Ammon's horn (tissue), 1 donor: ENCODE data around the gene MOCS1.
"Not testable (repeated sequence)": the region's sequence is repeated elsewhere in the genome, so short reads cannot be mapped to it uniquely, and the experiment has no call there.

Experiments
- DNase-seq: peaks from one replicate; pipeline ENCODE4 v3.0.0-alpha.2; 2016; ENCODE audit warnings: low spot score

Gene MOCS1

DNA sequence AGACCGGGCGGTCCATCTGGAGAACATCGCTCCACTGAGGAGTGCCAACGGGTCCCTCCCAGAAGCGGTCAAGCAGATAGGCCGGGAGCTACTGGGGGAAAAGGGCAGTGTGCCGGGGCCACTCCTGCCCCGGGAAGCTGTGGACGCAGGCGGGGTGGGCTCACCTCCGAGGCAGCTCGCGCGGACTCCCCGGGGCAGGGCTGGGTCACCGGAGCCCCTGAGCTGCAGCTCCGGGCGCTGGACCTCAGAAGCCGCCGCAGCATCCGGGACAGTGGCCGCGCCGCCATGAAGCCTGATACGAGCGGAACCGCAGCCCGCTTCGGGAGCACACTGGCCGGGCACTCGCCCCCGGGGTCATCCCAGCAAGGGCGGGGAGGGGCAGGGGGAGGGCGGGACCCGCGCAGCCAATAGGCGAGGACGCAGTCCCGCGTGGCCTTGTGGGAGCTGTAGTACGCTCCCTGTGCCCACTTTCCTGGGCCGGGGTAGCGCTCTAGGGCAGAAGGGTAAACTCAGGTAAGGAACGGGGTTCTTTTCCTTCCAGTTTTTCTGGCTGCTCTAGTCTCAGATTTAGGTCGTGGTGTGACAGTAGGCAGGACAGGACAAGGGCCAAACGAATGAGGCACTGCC is at the start of gene MOCS1:
MOCS1 (minus strand) TSS at position 332 of the 627 bp plus-strand sequence; CDS start at position 287, 45 bp downstream.
- DNase-seq = peak; percentile 94

DNA sequence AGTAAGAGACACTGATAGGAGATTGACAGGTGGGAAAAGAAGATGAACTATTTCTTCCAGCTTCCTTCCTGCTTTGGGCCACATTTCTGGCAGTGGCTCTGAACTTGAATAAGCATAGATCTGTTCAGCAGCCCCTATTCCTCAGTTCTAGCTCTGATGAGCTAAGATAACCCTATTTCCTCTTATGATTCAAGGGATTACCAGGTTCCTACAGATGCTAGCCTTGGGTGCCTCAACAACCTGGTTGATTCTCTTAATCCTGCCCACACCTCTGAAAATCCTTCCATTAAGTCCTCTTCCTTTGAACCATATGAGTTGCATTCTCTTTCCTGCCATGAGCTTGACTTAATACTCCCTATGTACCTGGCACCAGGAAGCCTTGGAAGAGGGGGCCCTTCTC is 49.8 kb upstream of the MOCS1 start:
- no peak for DNase-seq

DNA sequence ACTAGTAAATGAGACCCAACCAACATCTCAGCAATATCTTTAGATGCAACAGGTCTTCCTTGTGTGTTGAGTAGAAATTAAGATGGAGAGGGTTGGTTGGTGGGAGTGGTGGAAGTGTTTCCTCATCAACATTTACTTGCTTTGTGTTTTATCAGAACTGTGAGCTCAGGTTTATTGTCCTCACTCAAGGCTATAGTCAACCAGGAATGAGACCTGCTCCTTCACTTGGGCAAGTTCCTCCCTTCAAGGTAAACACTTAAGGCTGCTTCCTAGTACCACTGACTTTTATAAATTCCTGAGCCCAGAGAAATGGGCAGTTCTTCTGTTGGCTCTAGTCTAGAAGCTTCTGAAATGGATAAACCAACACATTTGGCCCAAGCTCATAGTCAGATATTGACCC is 48.9 kb upstream of the MOCS1 start:
- DNase-seq = no peak

DNA sequence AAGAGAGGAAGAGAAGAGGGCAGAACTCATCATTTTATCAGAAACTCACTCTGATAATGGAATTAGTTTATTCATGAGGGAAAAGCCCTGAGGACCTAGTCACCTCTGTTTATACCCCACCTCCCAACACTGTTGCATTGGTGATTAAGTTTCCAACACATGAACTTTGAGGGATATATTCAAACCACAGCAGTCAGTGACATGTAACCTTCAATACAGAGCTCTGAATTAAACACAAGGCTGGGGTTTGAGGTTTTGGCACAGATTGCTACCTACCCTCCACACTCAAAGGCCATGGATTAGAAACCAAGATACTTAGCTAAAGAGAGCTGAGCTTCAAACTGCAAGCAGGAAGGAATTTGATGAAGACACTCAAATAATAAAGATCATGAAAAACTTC is 48.5 kb upstream of the MOCS1 start:
- no peak for DNase-seq

DNA sequence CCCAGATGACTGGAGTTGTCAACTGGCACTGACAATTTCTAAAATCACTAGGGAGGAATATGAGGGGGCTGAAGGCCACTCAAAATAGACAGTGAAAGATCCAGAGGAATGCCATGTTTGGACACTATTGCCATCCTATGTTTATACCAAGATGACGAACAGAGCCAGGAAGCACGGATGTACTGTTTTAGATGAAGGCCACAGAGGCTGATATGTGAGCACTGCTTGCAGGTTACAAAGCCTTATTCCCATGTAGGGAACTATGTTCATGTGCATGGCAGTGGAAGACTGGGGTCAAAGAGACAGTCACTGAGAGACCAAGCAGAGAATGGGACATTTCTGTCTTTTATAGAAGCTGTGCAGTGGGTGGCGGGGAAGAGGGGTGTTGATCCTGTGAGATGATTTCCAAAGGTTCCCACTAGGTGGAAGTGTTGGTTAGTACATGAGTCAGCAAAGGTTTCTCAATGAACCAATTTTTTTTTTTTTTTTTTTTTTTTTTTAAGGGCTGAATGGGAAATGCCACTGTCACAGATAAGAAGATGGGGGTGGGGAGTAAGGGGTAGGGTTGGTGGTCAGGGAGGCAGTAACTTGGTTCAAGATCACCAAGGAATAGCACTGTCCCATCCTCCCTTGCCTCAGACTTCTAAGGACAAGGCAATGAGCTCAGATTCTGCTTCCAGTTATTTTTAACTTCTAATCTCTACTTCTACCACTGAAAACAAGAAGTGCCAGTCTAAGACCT is 46.7 kb upstream of the MOCS1 start:
- peak; percentile 65 for DNase-seq

DNA sequence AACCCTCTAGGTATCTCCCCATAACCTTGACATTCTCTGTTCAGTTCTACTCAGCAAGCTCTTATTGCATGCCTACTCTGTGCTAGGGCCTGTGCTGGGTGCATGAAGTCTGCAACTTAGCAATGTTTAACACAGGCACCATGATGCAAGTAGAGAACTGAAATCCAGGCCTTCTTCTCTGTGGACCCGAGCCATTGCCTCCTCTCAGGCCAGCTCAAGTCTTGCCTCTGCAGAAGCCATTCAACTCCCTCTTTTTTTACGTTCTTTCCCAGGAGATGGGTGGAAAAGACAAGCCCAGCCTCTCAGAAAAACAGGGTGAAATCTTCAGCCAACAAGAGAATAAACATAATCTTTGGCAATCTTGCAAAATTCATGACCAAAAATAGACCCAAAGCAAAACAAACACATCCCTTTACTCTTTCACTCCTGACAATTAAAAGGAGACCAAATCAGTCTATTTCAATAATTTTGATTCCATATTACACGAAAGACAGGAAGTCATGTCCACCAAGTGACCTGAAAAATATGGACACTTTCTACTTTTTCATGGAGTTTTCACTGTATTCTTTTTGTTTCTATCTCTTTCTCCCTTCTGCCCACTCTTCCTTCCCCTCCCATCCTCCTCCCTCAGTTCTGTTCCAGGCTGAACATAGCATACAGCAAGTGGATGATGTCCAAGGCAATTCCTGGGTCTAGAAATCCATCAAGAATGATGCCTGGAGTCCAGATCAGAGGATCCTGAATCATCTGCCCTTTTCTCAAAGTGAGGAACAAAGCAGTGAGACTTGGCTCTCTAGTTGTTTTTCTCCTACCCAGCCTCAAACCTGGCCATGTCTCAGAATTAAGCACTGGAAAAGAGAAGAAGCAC is 45.4 kb upstream of the MOCS1 start:
- DNase-seq = no peak

DNA sequence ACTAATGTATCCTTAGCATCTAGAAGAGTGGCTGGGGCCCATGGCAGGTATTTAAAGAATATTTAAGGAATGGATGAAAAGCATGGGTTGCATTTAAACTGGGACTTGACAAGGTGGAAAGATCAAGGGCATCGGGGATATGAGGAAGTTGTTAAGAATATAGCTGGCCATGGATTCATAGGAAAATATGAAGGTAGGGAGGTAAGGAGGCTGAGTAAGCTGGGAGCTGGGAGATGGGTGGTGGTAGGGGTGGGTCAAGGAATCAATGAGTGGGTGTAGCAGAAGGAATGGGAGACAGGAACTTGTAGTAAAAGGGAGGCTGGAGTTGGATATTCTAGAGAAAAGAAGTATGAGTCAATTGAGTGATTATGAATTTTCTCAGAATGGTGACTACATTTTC is 44.0 kb upstream of the MOCS1 start:
- no peak for DNase-seq

DNA sequence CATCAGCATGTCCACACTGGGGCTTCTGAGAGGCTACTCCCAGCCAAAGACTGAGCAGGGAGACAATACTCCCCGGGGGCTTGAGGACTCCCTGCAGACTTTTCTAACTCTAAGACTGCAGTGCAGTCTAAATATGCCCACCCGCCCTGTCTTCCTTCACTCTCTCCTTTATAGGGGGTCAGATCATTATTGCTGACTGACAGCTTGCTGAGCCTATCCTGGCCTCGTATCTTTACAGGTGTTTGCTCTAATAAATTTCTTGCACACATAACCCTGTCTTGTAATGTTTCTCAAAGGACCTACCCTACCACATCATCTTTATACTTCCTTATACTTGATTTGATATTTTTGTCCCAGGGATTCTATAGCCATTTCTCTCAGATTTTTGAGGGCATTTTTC is 39.4 kb upstream of the MOCS1 start:
- no peak for DNase-seq

DNA sequence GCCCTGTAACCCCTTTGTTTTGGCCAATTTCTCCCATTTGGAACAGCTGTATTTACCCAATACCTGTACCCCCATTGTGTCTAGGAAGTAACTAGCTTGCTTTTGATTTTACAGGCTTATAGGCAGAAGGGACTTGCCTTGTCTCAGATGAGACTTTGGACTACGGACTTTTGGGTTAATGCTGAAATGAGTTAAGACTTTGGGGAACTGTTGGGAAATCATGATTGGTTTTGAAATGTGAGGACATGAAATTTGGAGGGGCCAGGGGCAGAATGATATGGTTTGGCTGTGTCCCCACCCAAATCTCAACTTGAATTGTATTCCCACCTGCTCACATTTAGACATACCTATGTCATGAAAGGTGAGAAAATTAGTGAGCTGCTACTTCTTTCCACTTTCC is 38.5 kb upstream of the MOCS1 start:
- DNase-seq = not testable (repeated sequence)

DNA sequence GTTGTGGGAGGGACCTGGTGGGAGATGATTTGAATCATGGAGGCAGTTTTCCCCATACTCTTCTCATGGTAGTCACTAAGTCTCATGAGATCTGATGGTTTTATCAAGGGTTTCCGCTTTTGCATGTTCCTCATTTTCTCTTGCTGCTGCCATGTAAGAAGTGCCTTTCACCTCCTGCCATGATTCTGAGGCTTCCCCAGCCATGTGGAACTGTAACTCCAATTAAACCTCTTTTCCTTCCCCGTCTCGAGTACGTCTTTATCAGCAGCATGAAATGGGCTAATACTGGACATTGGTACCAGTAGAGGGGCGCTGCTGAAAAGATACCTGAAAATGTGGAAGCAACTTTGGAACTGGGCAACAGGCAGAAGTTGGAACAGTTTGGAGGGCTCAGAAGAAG is 36.9 kb upstream of the MOCS1 start:
- not testable (repeated sequence) for DNase-seq

DNA sequence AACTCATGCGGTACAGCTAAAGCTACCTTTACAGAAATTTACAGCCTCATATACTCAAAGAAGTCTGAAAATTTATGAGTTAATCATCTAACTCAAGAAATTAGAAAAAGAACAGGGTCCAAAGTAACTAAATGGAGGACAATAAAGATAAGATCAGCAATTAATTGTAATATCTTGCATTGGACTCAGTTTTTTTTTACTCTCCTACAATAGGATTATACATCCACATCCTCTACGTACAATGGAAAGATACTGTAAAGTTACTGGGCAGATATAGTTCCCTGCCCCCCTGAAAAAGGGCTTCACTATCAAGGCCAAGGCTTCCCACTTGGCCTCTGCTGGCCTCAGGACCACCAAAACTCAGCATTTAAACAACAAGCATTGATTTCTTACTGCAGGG is 31.5 kb upstream of the MOCS1 start:
- no peak for DNase-seq

DNA sequence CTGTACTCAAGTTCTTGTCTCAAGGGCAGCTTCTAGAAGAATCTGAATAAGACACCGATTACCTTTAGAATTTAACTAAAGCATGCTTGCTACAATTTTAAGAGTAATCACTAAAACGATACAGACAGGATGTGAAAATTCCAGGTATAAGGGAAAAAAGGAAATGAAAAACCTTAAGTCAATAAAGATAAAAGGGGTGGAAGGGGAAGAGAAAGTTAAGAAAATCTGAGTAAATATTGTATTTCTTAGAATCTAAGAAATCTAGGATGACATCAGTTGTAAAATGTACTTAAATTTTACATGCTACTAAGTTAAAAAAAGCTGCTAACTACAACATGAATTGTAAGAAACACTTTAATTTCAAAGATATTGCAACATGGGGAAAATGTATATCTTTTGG is 30.3 kb upstream of the MOCS1 start:
- no peak for DNase-seq

DNA sequence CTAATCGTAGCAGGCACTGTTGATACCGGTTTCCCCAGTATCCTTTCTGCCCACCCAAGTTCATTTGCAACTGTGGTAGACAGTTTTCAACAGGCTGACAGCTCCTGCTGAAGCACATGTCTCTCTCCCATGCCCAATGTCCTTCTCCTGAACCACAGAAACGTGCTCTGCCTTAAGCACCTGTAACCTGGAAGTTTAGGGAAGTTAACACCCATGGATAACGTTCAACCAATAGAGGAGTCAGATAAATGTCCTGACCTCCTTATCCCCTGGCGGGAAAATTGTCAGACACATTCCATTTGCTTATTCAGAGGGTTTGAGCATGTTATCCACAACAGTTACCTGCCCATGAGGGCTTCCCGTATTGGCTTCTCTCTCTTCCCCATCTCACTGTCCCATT is 29.8 kb upstream of the MOCS1 start:
- no peak for DNase-seq

DNA sequence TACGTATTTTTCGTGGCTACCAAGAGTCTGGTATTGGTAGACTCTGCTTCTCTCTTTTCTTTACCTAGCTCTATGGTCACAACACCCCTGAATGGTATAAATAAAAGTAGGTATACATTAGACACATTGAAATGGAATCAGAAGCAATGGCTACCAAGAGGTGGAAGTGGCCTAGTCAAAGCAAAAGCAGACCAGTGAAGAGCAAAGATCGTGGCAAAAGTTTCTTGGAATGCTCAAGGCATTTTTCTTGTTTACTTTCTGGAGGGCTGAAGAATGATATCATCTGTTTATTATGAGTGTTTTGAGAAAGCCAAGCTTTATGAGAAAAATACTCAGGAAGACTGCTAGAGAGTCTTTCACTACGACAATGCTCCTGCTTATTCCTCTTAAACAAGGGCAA is 28.6 kb upstream of the MOCS1 start:
- no peak for DNase-seq

DNA sequence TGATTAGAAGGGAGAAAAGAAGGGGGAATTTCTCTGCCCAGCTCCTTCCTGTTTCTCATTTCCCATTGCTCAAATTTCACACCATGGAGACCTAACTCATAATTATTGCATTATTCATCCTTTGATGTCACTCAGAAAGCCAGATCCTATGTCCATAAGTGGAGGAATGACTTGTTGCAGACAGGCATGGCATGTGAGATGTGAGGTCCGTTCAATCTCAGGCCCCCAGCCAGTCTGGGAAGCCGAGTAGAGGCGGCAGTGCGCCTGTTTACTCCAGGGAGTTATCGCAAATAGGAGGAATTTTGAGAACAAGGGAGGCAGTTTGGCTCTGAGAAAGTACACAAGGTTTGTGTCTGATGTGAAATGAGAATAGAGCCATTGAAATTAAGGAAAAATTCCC is 26.9 kb upstream of the MOCS1 start:
- no peak for DNase-seq

DNA sequence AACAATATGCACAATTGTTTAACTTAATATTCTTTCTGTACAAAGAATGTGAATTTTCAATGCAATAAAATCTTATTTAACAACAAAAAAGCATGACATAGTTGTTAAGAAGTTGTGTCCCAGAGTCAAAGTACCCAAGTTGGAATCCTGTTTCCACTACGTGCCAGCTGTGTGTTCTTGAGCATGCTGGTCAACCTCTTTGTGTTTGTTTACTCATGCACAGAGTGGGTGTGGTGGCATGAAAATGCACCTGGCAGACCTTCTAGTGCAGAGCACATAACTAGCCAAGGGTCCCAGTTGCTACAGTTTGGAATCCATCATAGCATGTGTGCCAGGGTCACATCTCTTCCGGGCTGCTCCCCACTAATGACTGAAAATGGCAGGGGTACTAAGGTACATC is 24.7 kb upstream of the MOCS1 start:
- no peak for DNase-seq

DNA sequence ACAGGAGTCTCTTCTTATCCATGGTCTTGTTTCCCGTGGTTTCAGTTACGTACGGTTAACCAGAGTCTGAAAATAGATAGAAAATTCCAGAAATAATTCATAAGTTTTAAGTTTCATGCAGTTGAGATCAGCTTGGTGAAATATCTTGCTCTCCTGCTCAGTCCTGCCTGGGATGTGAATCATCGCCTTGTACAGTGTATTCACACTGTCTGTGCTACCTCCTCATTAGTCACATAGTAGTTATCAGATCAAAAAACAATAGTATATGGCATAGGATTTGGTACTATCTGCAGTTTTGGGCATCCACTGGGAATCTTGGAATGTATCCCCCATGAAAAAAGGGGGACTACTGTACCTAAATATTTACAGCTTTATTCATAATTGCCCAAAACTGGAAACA is 22.7 kb upstream of the MOCS1 start:
- DNase-seq = no peak

DNA sequence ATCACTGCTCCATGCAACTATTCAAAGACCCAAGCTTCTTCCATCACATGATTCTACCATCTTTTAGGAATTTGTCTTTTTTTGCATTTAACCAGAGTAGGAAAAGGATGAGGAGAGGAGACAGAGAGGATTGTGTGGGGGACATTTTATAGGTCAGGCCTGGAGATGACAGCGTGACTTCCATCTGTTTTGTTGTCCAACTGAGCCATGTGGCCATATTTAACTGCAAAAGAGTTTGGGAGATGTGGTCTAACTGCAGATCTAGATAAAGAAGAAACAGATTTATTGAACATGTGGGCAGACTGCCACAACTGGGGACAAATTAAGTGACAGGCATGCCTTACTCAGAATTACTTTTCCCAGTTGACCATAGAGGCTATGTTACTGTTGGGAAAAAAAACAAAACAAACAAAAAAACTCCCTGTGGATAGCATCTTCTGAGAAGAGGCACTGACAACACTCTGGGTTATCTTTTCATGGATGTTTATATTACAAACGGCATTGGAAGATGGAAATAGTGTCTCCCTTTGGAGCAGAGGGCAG is 18.9 kb upstream of the MOCS1 start:
- no peak for DNase-seq

DNA sequence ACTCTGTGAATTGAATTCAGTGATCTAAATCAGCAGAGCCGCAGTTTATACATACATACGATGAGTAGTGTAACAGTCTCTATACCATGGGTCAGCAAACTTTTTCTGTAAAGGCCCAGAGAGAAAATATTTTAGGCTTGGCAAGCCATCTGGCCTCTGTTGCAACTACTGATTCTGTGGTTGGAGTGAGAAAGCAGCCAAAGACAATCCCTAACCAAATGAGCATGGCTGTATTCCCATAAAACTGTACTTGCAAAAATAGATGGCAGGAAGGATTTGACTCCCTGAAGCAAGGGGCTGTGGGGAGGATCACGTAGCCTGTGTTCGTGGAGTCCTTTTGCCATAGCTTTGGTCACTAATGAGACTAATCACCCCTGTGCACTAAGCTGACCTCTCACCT is 17.9 kb upstream of the MOCS1 start:
- DNase-seq = no peak

DNA sequence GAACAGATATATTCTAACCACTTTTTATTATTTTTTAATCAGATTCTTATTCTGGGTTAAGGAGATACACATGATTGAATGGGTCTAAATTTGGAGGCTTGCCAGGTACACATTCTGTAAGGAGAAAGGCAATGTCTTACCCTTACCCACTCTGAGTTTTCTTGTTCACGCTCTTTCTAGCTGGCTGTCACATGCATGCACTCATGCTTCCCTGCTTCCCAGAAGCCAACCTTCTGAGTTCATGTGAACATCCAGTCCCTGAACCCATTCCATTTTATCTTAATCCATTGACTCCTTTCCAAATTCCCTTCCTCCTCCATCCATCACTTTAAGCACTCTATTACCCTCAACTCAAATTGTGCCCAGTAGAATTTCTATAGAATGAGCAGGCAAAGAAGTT is 17.5 kb upstream of the MOCS1 start:
- DNase-seq = no peak

DNA sequence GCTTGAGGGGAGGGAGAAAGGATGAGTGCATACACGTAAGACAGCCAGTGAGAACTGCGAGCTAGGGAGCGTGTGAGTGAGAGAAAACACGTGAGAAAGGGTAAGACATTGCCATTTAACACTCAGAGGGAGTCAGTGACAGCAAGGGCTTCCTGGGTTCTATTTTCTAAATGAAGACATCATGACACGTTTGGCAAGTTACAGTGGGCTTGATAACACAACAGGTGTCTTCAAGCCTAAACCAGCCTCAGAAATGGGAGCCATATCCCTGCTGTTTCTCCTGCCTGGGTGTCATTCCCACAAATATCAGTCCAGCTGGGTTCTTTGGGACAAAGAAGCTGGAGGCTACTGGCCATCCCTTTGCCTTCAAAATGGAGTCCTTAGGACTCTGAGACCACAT is 16.9 kb upstream of the MOCS1 start:
- DNase-seq = no peak

DNA sequence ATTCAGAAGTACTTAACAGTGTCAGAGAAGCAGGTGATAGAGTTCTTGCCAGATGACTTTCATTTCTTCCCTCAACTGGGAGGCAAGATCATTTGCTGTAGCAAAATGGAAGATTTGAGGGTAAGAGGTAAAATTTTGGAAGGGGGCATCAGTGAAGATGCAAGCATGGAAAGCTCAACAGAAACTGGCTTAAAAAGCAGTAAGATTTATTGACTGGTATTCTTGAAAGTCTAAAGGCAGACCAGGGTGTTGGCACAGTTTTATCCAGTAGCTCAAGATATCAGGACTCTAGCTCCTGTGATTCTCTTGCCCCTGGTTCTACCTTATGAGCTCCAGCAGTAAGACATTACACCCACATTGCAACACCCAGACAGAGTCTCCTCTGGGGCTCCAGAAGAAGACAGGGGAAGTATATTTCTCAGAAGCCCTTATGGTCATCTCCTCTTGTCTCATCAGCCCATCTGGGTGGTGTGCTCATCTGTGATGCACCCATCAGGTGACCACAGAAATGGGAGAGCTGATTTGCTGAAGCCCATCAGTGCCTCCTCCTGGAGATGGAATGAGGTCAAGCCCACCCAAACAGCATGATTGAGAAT is 16.0 kb upstream of the MOCS1 start:
- no peak for DNase-seq
